Nephron progenitor cell (in vitro differentiated cells): ENCODE measurements around the gene MRPL46.

ENCODE experiments used
- DNase-seq: peaks from one replicate; pipeline ENCODE4 v3.0.0; 2021
- H3K27ac Mint-ChIP-seq: 2 replicates; pipeline ENCODE4 v1.8.0; 2021; ENCODE audit warnings: mild to moderate bottlenecking, moderate library complexity, mixed read lengths
- H3K27me3 Mint-ChIP-seq: 2 replicates; pipeline ENCODE4 v1.8.0; 2021; ENCODE audit warnings: mild to moderate bottlenecking, low read depth, mixed read lengths; ENCODE audit not compliant: poor library complexity
- H3K36me3 Mint-ChIP-seq: 2 replicates; pipeline ENCODE4 v1.8.0; 2021; ENCODE audit warnings: low read depth, mixed read lengths
- H3K4me1 Mint-ChIP-seq: 2 replicates; pipeline ENCODE4 v1.8.0; 2021; ENCODE audit warnings: mixed read lengths
- H3K4me3 Mint-ChIP-seq: 2 replicates; pipeline ENCODE4 v1.8.0; 2021; ENCODE audit warnings: mild to moderate bottlenecking, moderate library complexity, mixed read lengths
- H3K9me3 Mint-ChIP-seq: 2 replicates; pipeline ENCODE4 v1.8.0; 2021; ENCODE audit warnings: mild to moderate bottlenecking, moderate library complexity, mixed read lengths
- CTCF ChIP-seq: fragments of 200-600 bp; sonication (generic); IDR thresholded peaks from 2 replicates; pipeline ENCODE4 v1.5.0; 2021; ENCODE audit warnings: antibody characterized with exemption

The MRPL46 gene

GRCh38 chr15:88454236-88454635, 13.0 kb downstream of the MRPL46 start:
- H3K27me3 Mint-ChIP-seq, result peaks cover 23% of the 10 kb centered on the region
- H3K4me1 Mint-ChIP-seq, result no peaks in the 10 kb centered on the region
- H3K36me3 Mint-ChIP-seq, result no peaks in the 10 kb centered on the region
- no peaks in the 10 kb centered on the region for H3K9me3 Mint-ChIP-seq
- no peak for DNase-seq
- H3K27ac Mint-ChIP-seq, result no peak overlapping the region
- H3K4me3 Mint-ChIP-seq, result no peak overlapping the region
- TF ChIP-seq CTCF, result no peak

DNA sequence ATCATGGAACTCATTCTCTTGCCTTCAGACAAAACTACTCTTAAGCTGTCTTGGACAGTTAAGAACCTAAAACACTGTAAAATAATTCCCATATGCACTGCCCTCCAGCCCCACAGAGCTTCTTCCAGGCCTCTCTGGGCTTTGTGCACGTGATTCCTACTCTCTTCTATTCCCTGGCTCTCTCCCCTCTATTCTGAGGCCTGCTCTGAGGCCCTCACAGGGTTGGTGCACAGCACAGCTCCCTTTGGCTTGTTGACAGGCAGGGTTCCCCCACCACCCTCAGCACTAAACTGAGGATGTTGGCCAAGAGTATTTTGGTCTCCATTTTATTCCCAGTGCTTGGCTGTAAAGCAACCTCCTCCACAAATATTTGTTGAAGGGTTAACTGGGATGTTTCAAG, 13.5 kb downstream of the MRPL46 start:
- no peak for TF ChIP-seq CTCF
- peaks cover 28% of the 10 kb centered on the region for H3K27me3 Mint-ChIP-seq
- no peak for DNase-seq
- H3K4me1 Mint-ChIP-seq, result no peaks in the 10 kb centered on the region
- no peak overlapping the region for H3K4me3 Mint-ChIP-seq
- H3K9me3 Mint-ChIP-seq, result no peaks in the 10 kb centered on the region
- H3K27ac Mint-ChIP-seq, result no peak overlapping the region
- no peaks in the 10 kb centered on the region for H3K36me3 Mint-ChIP-seq

GRCh38 chr15:88450125-88450798, 16.9 kb downstream of the MRPL46 start:
- Mint-ChIP-seq H3K4me1 (no peaks in the 10 kb centered on the region), H3K4me3 (no peak overlapping the region), H3K27me3 (peaks cover 44% of the 10 kb centered on the region), H3K36me3 (no peaks in the 10 kb centered on the region), H3K27ac (no peak overlapping the region), H3K9me3 (peaks cover 4% of the 10 kb centered on the region)
- DNase-seq, result peak; percentile 91
- peak; percentile 95 for TF ChIP-seq CTCF

DNA sequence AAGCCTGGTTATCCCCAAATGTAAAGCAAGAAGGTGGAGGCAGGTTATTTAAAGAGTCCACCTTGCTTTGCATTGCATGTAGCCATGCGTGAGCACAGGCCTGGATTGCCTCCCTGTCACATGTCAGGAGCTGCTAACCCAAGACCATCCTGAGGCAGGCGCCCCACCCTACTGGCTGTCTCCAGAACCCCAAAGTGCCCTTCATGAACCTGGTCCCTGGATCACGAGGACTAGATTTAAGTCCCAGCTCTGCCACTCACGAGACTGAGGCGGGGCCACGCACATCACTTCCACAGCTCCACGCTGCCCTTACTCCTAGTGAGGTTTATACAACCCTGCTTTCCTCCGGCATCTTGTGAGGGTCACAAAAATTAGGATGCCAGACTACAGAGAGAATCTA, 17.6 kb downstream of the MRPL46 start:
- H3K36me3 Mint-ChIP-seq, result no peaks in the 10 kb centered on the region
- peaks cover 8% of the 10 kb centered on the region for H3K9me3 Mint-ChIP-seq
- no peaks in the 10 kb centered on the region for H3K4me1 Mint-ChIP-seq
- no peak overlapping the region for H3K27ac Mint-ChIP-seq
- no peak for TF ChIP-seq CTCF
- DNase-seq, result no peak
- H3K4me3 Mint-ChIP-seq, result no peak overlapping the region
- peaks cover 42% of the 10 kb centered on the region for H3K27me3 Mint-ChIP-seq

DNA sequence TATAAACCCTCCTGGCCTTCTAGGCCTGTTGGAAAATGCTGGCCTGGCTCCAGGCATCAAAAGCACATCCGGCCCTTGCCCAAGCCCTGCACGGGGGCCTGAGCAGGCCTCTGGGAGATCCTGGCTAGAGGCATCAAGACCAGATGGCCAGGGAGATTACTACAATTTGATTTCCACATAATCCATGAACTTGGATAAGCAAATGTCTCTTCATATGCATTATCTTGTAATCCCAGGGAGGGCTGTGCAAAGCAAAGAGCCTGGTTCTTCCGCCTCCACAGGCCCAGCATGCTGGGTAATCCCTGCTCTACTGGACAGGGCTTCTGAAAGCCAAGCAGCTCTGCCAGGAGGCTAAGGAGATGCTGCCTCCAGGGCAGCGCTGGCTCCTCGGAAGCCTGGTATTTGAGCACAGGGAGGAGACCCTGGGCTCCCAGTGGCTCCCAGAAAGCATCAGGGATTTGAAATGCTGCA, 18.2 kb downstream of the MRPL46 start:
- TF ChIP-seq CTCF, result no peak
- Mint-ChIP-seq H3K27ac (no peak overlapping the region), H3K9me3 (peaks cover 13% of the 10 kb centered on the region), H3K4me1 (no peaks in the 10 kb centered on the region), H3K27me3 (peaks cover 41% of the 10 kb centered on the region), H3K4me3 (no peak overlapping the region), H3K36me3 (peaks cover 2% of the 10 kb centered on the region)
- DNase-seq, result no peak

DNA sequence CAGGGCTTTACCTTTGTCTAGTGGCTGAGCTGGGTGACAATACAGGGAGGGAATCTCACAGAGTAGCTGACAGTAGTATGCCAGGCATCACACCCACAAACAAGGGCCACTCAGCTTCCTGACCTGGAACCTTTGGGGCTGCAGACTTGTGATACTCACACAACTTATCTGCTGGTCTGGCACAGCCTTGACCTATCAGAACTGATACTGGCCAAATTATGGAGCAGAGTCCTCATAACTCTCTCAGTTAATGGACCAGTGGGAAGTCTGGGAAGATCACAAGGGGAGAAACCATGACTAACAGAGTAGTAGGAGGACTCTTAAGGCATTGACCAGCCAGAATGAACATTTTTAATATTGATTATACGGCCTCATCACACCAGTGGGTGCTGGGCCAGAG, 19.4 kb downstream of the MRPL46 start:
- peaks cover 45% of the 10 kb centered on the region for H3K27me3 Mint-ChIP-seq
- peaks cover 9% of the 10 kb centered on the region for H3K36me3 Mint-ChIP-seq
- H3K27ac Mint-ChIP-seq, result no peak overlapping the region
- no peak for DNase-seq
- H3K9me3 Mint-ChIP-seq, result peaks cover 26% of the 10 kb centered on the region
- no peak overlapping the region for H3K4me3 Mint-ChIP-seq
- H3K4me1 Mint-ChIP-seq, result no peaks in the 10 kb centered on the region
- no peak for TF ChIP-seq CTCF
